ENCODE results near the gene COL28A1.

Gene COL28A1

GRCh38 chr7:7349156-7349555, 186.5 kb downstream of the COL28A1 start:
- DNase-seq (ENCODE audit: extremely low read depth in 1 of 2, low read depth in 1 of 2), result no peak

- no peak for DNase-seq (ENCODE audit: extremely low read depth in 1 of 2, low read depth in 1 of 2)
Measured at GRCh38 chr7:7347045-7347444, 188.6 kb downstream of the COL28A1 start.

GRCh38 chr7:7344583-7344982, 191.1 kb downstream of the COL28A1 start:
- DNase-seq (ENCODE audit: extremely low read depth in 1 of 2, low read depth in 1 of 2), result no peak

- no peak for DNase-seq (ENCODE audit: extremely low read depth in 1 of 2, low read depth in 1 of 2)
Measured at GRCh38 chr7:7335909-7336308, 199.8 kb downstream of the COL28A1 start.

GRCh38 chr7:7335215-7335614, 200.5 kb downstream of the COL28A1 start:
- no peak for DNase-seq (ENCODE audit: extremely low read depth in 1 of 2, low read depth in 1 of 2)

GRCh38 chr7:7333610-7334009, 202.1 kb downstream of the COL28A1 start:
- DNase-seq (ENCODE audit: extremely low read depth in 1 of 2, low read depth in 1 of 2), result no peak

- no peak for DNase-seq (ENCODE audit: extremely low read depth in 1 of 2, low read depth in 1 of 2)
Measured at GRCh38 chr7:7331523-7331922, 204.2 kb downstream of the COL28A1 start.

- no peak for DNase-seq (ENCODE audit: extremely low read depth in 1 of 2, low read depth in 1 of 2)
Measured at GRCh38 chr7:7330997-7331396, 204.7 kb downstream of the COL28A1 start.

- no peak for DNase-seq (ENCODE audit: extremely low read depth in 1 of 2, low read depth in 1 of 2)
Measured at GRCh38 chr7:7329326-7329725, 206.3 kb downstream of the COL28A1 start.

GRCh38 chr7:7327423-7327822, 208.2 kb downstream of the COL28A1 start:
- DNase-seq (ENCODE audit: extremely low read depth in 1 of 2, low read depth in 1 of 2), result no peak

GRCh38 chr7:7324698-7325097, 211.0 kb downstream of the COL28A1 start:
- DNase-seq (ENCODE audit: extremely low read depth in 1 of 2, low read depth in 1 of 2), result no peak

- DNase-seq (ENCODE audit: extremely low read depth in 1 of 2, low read depth in 1 of 2), result no peak
Measured at GRCh38 chr7:7323921-7324320, 211.8 kb downstream of the COL28A1 start.

- no peak for DNase-seq (ENCODE audit: extremely low read depth in 1 of 2, low read depth in 1 of 2)
Measured at GRCh38 chr7:7323352-7323751, 212.3 kb downstream of the COL28A1 start.

- DNase-seq (ENCODE audit: extremely low read depth in 1 of 2, low read depth in 1 of 2), result no peak
Measured at GRCh38 chr7:7321681-7322080, 214.0 kb downstream of the COL28A1 start.

GRCh38 chr7:7318601-7319000, 217.1 kb downstream of the COL28A1 start:
- no peak for DNase-seq (ENCODE audit: extremely low read depth in 1 of 2, low read depth in 1 of 2)

GRCh38 chr7:7317850-7318249, 217.8 kb downstream of the COL28A1 start:
- DNase-seq (ENCODE audit: extremely low read depth in 1 of 2, low read depth in 1 of 2), result no peak

GRCh38 chr7:7315851-7316250, 219.8 kb downstream of the COL28A1 start:
- no peak for DNase-seq (ENCODE audit: extremely low read depth in 1 of 2, low read depth in 1 of 2)

GRCh38 chr7:7312323-7312722, 223.3 kb downstream of the COL28A1 start:
- no peak for DNase-seq (ENCODE audit: extremely low read depth in 1 of 2, low read depth in 1 of 2)

GRCh38 chr7:7311001-7311400, 224.7 kb downstream of the COL28A1 start:
- DNase-seq (ENCODE audit: extremely low read depth in 1 of 2, low read depth in 1 of 2), result no peak

- DNase-seq (ENCODE audit: extremely low read depth in 1 of 2, low read depth in 1 of 2), result no peak
Measured at GRCh38 chr7:7309203-7309602, 226.5 kb downstream of the COL28A1 start.

All from activated CD8-positive, alpha-beta memory T cell treated with anti-CD3 and anti-CD28 coated beads for 1 hour (primary cell).